Fibroblast of lung (primary cell): Measurements from ENCODE around the gene ATP10A.
A peak's percentile ranks its signal among the peaks of the same experiment; 100 is the strongest.

Experiments
- EZH2 ChIP-seq: IDR thresholded peaks from 2 replicates; pipeline ENCODE4 v1.5.1; 2012; ENCODE audit warnings: low read length, control low read depth, mild to moderate bottlenecking; ENCODE audit errors: missing control alignments
- TF ChIP-seq, protein P1 (sequence below), 2 donors: IDR thresholded peaks in 1 of 2; conservative IDR thresholded peaks in 1 of 2; 1 replicate in 1 of 2; 2 replicates in 1 of 2; pipeline ENCODE4 v1.5.1; 2011 to 2012; ENCODE audit warnings: low read length in 2 of 2, control low read depth in 1 of 2, inconsistent platforms in 1 of 2, low read depth in 1 of 2, mild to moderate bottlenecking in 1 of 2

- TF ChIP-seq EZH2, result no peak
- TF ChIP-seq, protein P1, sequence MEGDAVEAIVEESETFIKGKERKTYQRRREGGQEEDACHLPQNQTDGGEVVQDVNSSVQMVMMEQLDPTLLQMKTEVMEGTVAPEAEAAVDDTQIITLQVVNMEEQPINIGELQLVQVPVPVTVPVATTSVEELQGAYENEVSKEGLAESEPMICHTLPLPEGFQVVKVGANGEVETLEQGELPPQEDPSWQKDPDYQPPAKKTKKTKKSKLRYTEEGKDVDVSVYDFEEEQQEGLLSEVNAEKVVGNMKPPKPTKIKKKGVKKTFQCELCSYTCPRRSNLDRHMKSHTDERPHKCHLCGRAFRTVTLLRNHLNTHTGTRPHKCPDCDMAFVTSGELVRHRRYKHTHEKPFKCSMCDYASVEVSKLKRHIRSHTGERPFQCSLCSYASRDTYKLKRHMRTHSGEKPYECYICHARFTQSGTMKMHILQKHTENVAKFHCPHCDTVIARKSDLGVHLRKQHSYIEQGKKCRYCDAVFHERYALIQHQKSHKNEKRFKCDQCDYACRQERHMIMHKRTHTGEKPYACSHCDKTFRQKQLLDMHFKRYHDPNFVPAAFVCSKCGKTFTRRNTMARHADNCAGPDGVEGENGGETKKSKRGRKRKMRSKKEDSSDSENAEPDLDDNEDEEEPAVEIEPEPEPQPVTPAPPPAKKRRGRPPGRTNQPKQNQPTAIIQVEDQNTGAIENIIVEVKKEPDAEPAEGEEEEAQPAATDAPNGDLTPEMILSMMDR (conservative IDR thresholded peaks at IDR 0.05 in 1 of 2, IDR thresholded peaks at IDR 0.05 in 1 of 2; ENCODE audit: low read depth in 1 of 2, low read length in 2 of 2), result peak; percentile 20 to 43
Observed at GRCh38 chr15:25783607-25784540, 79.3 kb downstream of the ATP10A start.
